Nucleus accumbens (tissue), 56 donors: ENCODE measurements around the gene DNAI7.

Source experiments
- DNase-seq, 56 donors: peaks; one replicate each; lab custom pipeline; 2025; lab: John Stamatoyannopoulos, UW

The DNAI7 gene

DNA sequence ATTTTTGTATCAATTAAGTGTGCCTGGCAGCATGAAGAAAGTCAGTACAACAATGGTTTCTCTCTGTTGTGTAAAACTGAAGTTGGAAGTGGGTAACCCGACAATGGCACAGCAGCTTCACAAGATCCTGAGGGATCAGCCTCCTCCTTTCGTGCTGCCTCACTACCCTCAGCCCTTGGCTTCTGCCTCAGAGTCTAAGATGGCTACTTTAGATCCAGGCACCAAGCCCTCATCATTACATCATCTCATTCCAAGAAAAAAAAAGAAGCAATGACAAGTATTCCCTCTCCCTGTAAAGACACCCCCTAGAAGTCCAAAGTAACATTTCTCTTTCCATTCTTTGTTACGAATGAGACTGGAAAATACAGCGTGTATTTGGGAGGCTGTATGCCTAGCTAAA, 92.6 kb downstream of the DNAI7 start:
- DNase-seq = no peak

DNA sequence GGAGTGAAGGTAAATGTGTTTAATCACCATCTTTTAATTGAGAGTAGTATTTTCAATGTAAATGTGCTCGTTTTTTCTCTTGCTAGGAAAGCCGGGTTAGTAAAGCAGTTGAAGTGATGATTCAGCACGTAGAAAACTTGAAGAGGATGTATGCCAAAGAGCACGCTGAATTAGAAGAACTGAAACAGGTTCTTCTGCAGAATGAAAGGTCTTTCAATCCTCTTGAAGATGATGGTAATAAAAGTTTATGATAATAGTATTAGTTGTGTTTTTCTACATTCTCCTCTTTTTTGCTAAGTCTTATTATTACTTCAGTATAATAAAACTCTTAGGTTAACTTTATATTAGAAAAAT, 93.9 kb downstream of the DNAI7 start:
- DNase-seq = no peak

DNA sequence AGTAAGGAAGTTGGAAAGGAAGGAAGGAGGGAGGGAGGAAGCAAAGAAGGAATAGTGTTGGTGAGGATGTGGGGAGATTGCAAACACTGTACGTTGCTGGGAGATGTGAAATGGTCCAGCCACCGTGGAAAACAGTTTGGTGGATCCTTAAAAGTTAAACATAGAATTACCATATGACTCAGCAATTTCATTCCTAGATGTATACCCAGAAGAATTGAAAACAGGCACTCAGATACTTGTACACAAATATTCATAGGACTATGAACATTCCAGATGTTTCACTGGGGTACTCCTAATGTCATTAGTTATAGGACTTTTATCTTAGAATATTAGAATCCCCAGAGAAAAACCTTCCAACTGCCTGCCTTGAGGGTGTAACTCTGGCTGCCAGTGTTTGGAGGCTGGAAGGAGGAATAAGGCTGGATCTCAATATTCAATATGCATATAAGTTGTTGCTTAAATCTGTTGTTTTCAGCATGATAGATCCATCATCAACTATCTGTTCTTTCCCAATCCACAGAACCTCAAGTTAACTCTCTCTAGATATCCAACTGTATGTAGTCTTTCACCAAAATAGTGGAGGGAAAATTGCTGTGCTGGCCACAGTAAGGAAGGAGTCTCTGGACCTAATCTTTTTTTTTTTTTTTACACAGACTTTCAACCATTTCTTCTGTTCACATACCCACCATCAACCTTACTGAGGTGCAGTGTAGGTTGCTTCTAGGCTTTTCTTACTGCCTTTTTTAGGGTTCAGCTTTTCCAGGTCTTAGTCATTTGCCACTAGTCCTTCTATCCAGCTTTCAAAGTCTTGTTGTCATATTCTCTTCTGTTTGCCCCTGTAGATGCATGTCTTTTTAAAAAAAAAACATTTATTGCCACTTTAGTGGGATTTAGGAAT, 94.5 kb downstream of the DNAI7 start:
- no peak for DNase-seq

DNA sequence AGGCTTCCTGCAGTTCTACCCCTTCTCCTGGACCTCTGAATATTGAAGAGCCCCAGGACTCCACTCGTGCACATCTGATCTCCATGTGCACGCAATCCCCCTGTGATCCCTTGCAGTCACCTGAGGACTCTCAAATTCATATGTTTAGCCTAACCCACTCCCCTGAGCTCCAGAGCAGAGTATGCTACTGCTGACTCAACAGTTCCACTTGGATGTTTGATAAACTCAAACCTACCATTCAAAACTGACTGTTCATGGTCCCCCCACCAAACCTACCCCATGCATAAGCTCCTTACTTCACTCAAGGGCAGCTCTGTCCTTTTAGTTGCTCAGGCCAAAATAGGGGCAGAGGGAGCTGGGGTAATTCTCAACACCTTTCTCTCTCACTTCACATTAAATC, 96.0 kb downstream of the DNAI7 start:
- DNase-seq = no peak

- DNase-seq = no peak
These were observed 105.2 kb downstream of the DNAI7 start for GRCh38 chr12:25089738-25090137.

DNA sequence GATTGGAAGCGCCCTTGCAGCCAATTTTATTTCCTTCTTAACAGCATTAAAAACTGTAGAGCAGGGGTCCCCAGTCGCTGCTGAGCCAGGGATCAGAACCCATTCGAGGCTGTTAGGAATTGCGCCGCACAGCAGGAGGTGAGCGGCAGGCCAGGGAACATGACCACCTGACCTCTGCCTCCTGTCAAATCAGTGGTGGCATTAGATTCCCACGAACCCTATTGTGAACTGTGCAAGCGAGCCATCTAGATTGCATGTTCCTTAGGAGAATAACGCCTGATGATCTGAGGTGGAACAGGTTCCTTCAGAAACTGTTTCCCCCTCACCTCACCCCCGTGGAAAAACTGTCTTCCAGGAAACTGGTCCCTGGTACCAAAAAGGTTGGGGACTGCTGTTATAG, 107.4 kb downstream of the DNAI7 start:
- no peak for DNase-seq

GRCh38 chr12:25084816-25085215, 110.1 kb downstream of the DNAI7 start:
- DNase-seq = no peak

GRCh38 chr12:25083211-25083610, 111.7 kb downstream of the DNAI7 start:
- no peak for DNase-seq

GRCh38 chr12:25082628-25083027, 112.3 kb downstream of the DNAI7 start:
- no peak for DNase-seq

- no peak for DNase-seq
These were observed 115.6 kb downstream of the DNAI7 start for GRCh38 chr12:25079393-25079792.

GRCh38 chr12:25074954-25075353, 120.0 kb downstream of the DNAI7 start:
- no peak for DNase-seq

- no peak for DNase-seq
These were observed 120.8 kb downstream of the DNAI7 start for GRCh38 chr12:25074113-25074512.

GRCh38 chr12:25072906-25073650, 121.9 kb downstream of the DNAI7 start:
- no peak for DNase-seq

DNA sequence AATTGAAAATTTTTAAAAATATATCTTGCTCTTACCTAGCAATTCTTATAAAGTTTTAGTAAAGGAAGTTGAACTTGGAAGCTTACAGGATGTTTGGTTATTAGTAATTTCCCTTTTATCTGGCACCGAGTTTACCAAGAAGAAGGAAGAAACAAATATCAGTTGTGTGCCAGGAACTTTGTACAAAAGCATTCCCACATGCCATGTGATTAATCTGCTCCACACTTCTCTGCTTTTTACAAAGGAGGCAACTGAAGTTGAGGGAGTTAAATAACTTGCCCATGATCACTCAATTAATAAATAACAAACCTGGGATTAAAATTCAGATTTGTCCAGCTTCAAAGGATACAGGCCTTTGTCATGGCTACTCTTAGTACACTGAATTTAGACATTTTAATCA, 123.6 kb downstream of the DNAI7 start:
- DNase-seq = no peak

DNA sequence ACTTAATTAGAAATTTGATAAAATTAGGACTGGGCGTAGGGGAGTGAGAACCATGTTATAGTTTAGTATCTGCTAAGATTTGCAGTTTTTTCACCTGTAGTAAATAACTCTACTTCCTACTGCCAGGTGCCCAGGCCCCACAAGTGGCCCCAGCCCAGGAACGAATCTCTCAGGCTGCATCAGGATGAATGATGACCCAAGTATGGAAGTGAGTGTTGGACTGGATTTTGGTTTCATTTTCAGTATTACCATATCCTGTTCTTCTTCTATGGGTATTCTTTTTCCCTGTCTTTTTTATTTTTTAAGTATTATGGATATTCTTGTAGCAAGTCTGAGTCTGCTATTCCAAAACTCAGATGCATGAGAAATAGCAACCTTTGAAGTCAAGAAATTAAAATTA, 125.7 kb downstream of the DNAI7 start:
- DNase-seq = no peak

- DNase-seq = no peak
These were observed 129.9 kb downstream of the DNAI7 start for GRCh38 chr12:25065035-25065434.

DNA sequence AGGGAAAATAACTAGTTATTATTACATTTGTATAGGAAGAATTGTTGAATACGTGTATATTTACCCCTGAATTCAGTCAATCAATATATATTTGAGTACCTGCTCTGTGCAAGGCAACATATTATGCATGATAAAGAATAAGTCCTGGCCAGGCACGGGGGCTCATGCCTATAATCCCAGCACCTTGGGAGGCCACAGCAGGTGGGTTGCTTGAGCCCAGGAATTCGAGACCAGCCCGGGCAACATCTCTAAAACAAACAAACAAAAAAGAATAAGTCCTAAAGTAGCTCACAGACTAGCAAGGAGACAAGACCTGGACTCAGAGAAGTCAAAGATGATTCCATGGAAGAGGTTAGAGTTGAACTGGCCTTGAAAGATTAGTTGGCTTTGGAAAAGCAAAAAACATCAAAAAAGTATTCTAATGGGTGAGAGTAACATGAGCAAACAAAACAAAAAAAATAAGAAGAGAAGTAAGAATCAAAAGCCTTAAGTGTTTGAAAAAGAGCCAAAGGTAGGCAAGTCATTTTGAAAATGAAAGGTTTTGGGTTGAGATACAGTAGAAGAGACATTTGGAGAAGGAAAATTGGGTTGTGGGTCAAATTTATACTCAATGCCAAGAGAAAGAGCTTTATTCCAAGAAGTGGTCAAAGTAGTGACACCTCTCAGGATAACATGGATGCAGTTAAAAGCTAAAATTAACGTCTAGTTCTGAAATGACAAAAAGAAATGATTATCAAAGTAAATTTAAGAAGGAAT, 130.9 kb downstream of the DNAI7 start:
- DNase-seq = no peak

DNA sequence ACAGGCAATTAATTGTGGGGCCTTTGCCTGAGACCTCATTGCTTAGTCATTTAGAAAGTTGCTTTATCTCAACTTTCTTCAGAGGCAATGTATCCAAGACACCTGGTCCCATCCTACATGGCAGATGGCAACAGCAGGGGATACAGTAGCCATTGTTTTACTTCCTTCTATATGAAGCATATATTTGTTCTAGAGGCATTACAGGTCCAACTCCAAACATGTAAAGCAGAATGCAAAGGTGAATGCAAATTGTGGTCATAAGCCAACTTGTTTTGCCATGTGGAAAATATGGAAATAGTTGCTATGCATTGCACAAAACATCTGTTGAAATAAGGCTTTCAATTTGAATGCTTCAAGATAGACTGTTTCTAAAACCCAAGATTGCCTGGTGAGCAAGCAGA, 136.3 kb downstream of the DNAI7 start:
- DNase-seq = no peak
